Subcutaneous adipose tissue (tissue), 4 donors: ENCODE data around the gene UBE2L3. TPM values are rescaled to one million over a fixed set of nuclear protein-coding genes. Genes with fewer than 3 reads are reported as not detected.

Source experiments
- total RNA-seq, 4 donors: library from RNA; depleted of rRNA; stranded (reverse); fragments of >200 nt; gene quantifications; one replicate each; pipeline ENCODE4 v1.1.0, GENCODE V29; 2016
- TF ChIP-seq, protein P1 (sequence below): fragments of 450-650 bp; IDR thresholded peaks from one replicate; pipeline ENCODE4 v1.5.1; 2016; ENCODE audit warnings: low read depth, mild to moderate bottlenecking, control low read depth, antibody characterized with exemption, moderate library complexity

UBE2L3 gene
- total RNA-seq, 4 donors from 2014 or later = 28.4 to 58.7 (median 31.9) TPM

GRCh38 chr22:21611210-21611977, 43.9 kb downstream of the UBE2L3 start:
- TF ChIP-seq, protein P1, sequence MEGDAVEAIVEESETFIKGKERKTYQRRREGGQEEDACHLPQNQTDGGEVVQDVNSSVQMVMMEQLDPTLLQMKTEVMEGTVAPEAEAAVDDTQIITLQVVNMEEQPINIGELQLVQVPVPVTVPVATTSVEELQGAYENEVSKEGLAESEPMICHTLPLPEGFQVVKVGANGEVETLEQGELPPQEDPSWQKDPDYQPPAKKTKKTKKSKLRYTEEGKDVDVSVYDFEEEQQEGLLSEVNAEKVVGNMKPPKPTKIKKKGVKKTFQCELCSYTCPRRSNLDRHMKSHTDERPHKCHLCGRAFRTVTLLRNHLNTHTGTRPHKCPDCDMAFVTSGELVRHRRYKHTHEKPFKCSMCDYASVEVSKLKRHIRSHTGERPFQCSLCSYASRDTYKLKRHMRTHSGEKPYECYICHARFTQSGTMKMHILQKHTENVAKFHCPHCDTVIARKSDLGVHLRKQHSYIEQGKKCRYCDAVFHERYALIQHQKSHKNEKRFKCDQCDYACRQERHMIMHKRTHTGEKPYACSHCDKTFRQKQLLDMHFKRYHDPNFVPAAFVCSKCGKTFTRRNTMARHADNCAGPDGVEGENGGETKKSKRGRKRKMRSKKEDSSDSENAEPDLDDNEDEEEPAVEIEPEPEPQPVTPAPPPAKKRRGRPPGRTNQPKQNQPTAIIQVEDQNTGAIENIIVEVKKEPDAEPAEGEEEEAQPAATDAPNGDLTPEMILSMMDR = no peak

GRCh38 chr22:21612858-21613257, 45.3 kb downstream of the UBE2L3 start:
- TF ChIP-seq, protein P1 = no peak

DNA sequence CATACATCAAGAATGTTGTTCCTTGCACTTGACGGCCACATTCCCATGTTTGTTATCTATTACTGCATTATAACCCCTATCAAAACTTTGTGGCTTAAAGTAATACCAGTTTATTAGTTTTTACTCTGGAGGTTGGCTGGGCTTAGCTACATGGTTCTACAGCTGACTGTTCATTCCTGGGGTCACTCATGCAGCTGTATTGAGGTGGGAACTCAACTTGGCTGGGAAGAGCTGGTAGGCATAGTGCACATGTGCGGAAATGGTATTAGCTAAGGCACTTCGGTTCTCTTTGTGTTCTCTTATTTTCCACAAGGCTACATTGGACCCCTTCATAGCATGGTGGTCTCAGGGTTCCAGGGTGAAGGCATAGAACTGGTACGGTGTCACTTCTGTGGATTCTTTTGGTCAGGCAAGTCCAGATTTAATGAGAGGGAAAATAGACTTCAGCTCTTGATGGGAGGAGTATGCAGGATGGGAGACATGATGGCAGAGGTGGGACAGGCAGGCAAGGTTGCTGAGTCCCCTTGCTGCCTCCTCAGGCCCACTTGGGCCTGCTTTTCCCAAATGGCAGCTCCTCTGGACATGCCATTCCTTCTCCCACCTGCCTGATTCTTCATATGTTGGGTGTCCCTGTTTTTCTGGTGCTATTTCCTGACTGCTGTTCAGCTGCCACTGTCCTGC, 46.2 kb downstream of the UBE2L3 start:
- TF ChIP-seq, protein P1 = no peak

DNA sequence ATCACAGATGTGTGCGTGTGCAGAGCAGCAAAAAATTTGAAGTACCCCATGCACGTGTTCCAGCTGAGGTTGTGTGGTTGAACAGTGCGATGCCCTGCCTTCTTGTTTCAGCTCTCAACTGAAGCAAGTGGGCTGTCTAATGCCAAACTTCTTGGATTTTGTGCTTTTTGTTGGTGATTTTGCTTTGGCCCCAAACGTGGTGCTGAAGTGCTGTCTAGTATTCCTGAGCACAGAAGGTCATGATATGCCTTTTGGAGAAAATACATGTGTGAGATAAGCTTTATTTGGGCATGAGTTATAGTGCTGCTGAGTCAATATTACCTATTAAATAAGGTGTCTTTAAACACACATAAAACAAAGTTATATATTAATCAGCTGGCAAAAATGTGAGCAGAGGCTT, 48.2 kb downstream of the UBE2L3 start:
- TF ChIP-seq, protein P1 = no peak

DNA sequence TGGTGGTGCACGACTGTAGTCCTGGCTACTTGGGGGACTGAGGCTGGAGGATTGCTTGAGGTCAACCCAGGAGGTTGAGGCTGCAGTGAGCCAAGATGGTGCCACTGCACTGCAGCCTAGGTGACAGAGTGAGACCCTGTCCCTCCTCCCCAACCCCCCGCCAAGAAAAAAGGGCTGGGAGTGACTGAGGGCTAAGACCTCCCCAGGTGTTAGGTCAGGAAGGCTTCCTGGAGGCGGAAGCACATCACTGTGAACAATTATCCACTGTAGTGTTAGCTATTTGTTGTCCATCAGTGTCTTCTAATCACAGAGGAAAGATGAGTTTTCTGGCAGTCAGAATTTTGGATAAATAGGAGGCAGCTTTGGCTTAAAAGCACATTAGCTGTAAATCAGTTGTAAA, 53.5 kb downstream of the UBE2L3 start:
- TF ChIP-seq, protein P1 = no peak

DNA sequence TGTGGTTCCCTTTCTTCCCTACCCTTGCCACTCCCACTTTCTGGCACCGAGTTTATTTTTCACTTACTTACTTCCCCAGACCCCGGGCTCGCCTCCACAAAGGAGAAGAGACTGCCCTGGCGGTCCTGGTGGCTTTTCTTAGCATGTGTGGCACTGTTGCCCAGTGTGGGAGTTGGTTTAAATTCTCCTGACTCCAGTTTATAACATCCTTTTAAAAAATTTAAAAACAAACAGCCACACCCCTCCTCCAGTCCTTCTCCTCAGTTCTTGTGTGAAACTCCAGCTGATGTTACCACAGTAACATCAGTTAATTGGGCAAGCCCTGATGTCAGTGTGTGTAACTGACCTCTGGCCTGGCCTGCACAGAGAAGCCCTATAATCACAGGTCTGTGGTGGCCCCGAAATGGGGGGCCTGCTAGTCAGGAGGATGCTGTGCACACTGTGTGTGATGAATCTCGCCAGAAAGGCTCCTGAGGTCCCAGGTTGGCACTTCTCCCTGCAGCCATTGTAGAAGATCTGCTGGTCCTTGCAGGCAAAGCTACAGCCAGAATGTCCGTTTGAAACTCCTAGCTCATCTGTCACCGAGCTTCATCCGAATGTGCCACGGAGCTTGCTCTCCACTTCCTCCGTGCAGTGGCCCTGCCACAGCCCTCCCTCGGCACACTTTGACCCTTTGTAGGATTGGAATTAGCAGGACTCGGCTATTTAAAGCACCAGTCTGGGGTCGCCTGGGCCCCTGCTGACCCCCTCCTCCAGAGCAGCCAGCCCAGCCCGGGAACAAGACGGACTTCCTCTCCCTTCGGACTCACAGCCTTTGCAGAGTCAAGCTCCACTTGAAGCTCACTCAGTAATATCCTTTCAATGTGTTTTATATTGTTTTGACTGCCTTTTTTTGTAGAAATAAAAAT, 54.8 kb downstream of the UBE2L3 start:
- TF ChIP-seq, protein P1 = no peak
